NCI-H1417 treated with DMSO at 0.1 percent for 48 hours (cell line): Measurements from ENCODE around the gene DNASE2.

Experiments
- DNase-seq: peaks from one replicate; lab custom pipeline; 2025; lab: John Stamatoyannopoulos, UW

Gene DNASE2

DNA sequence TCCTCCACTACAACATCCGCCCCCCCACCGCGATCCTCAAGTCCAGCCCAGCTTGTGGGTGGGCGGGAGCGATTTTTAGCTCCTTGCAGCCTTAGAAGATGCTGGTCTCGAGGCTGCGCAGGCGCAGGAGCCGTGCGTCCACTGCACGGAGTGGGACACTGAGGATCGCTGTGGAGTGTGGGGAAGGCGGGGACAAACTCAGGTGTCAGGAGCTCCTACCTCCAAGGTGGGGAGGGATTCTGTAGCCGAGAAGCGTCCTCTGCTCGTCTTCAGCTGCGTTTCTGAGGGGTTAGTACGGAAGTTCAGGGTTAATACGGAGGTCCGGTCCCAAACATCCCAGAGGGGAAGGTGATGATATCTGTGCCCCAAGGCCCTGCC, 46.7 kb downstream of the DNASE2 start, which contains the start of gene RTBDN:
RTBDN (minus strand) TSS at position 14 of the 378 bp plus-strand sequence. CDS start 4,600 bp downstream, outside the sequence.
- no peak for DNase-seq

- DNase-seq = peak; percentile 9
These were observed 47.3 kb downstream of the DNASE2 start for GRCh38 chr19:12833738-12834565.

- no peak for DNase-seq
These were observed 47.9 kb downstream of the DNASE2 start for GRCh38 chr19:12833418-12833737.

- DNase-seq = no peak
These were observed 52.8 kb downstream of the DNASE2 start for GRCh38 chr19:12828494-12828893.

GRCh38 chr19:12825254-12826131, 55.8 kb downstream of the DNASE2 start:
- DNase-seq = no peak
